GM12878 (cell line): ENCODE measurements around the gene MAP7D2. TPM values are rescaled to one million over a fixed set of nuclear protein-coding genes. Genes with fewer than 3 reads are reported as not detected.
A peak's percentile ranks its signal among the peaks of the same experiment; 100 is the strongest.

Experiments used
- ATAC-seq: fragments of 200-7000 bp; cut with Tn5 transposase; 3 replicates; pipeline ENCODE4 v1.9.1; 2020; ENCODE audit warnings: mild to moderate bottlenecking, moderate library complexity
- BruUV-seq: library from RNA; stranded (reverse); fragments of 400-500 nt; replicated peaks from 2 replicates; lab custom pipeline; 2021; lab: Mats Ljungman, UMichigan
- CTCF ChIA-PET: fragments of 300-600 bp; sonication (Branson Sonifier 250); formaldehyde crosslinking; extraction: SDS; loops from one replicate; lab custom pipeline; 2021; ENCODE audit warnings: inconsistent platforms; lab: Yijun Ruan, JAX
- POLR2A ChIA-PET: fragments of 350-600 bp; formaldehyde crosslinking; extraction: SDS; loops from one replicate; lab custom pipeline; 2021; ENCODE audit warnings: inconsistent platforms; lab: Charles Lee
- RAD21 ChIA-PET: fragments of 300-600 bp; sonication (Branson Sonifier 250); formaldehyde crosslinking; loops from one replicate; lab custom pipeline; 2023; ENCODE audit warnings: antibody characterized with exemption; ENCODE audit not compliant: unreplicated experiment; lab: Charles Lee
- SMC1A ChIA-PET: fragments of 300-600 bp; sonication (Branson Sonifier 250); formaldehyde crosslinking; loops from one replicate; lab custom pipeline; 2023; ENCODE audit not compliant: unreplicated experiment, uncharacterized antibody; lab: Charles Lee
- DNase-seq: peaks from one replicate; pipeline ENCODE4 v3.0.0-alpha.2; 2011; ENCODE audit warnings: low read depth, low spot score
- FAIRE-seq: peaks from 3 replicates; lab custom pipeline; 2011; peaks lifted over from hg19 to GRCh38; lab: Jason Lieb, UNC
- H2AFZ ChIP-seq: 2 replicates; pipeline ENCODE4 v1.6.0; 2011; ENCODE audit warnings: low read depth, low read length, control low read depth; ENCODE audit not compliant: control insufficient read depth
- H3K27ac ChIP-seq: 2 replicates; pipeline ENCODE4 v1.5.1; 2011; ENCODE audit warnings: control low read depth; ENCODE audit not compliant: control insufficient read depth, insufficient read depth
- H3K27me3 ChIP-seq, 2 experiments: replicated peaks in 1 of 2; 2 replicates each; pipeline versions ENCODE4 v1.6.0 to v1.6.1; 2011; ENCODE audit warnings: low read length in 1 of 2; ENCODE audit not compliant: control insufficient read depth in 2 of 2, insufficient read depth in 2 of 2
- H3K36me3 ChIP-seq, 2 experiments: 2 replicates each; pipeline ENCODE4 v1.5.1; 2011; ENCODE audit warnings: low read length in 1 of 2; ENCODE audit not compliant: control insufficient read depth in 2 of 2, insufficient read depth in 2 of 2
- H3K4me1 ChIP-seq: 2 replicates; pipeline ENCODE4 v1.6.1; 2011; ENCODE audit warnings: mild to moderate bottlenecking, low read length, moderate library complexity, mixed read lengths; ENCODE audit not compliant: control insufficient read depth, insufficient read depth
- H3K4me2 ChIP-seq: 2 replicates; pipeline ENCODE4 v1.6.0; 2011; ENCODE audit warnings: control low read depth; ENCODE audit not compliant: control insufficient read depth, insufficient read depth
- H3K4me3 ChIP-seq: fragments of 200-600 bp; sonication (generic); 2 replicates; pipeline ENCODE4 v1.5.1; 2016
- H3K79me2 ChIP-seq: 2 replicates; pipeline ENCODE4 v1.6.0; 2011; ENCODE audit warnings: low read length; ENCODE audit not compliant: control insufficient read depth, insufficient read depth
- H3K9ac ChIP-seq: 2 replicates; pipeline ENCODE4 v1.8.0; 2011; ENCODE audit warnings: low read length, control low read depth, mixed read lengths; ENCODE audit not compliant: control insufficient read depth, insufficient read depth
- H3K9me3 ChIP-seq: replicated peaks from 3 replicates; pipeline ENCODE4 v1.5.1; 2011; ENCODE audit warnings: mild to moderate bottlenecking, low read length; ENCODE audit not compliant: control insufficient read depth, insufficient read depth
- H4K20me1 ChIP-seq: 2 replicates; pipeline ENCODE4 v1.6.0; 2011; ENCODE audit not compliant: control insufficient read depth, insufficient read depth
- BCL11A ChIP-seq: IDR thresholded peaks from 2 replicates; pipeline ENCODE4 v1.6.1; 2011; ENCODE audit warnings: low read depth, low read length
- E2F8 ChIP-seq: fragments of 450-650 bp; IDR thresholded peaks from 2 replicates; pipeline ENCODE4 v1.6.1; 2018; ENCODE audit warnings: mild to moderate bottlenecking, low read depth, moderate library complexity; ENCODE audit not compliant: partially characterized antibody
- FOS ChIP-seq: IDR thresholded peaks from 3 replicates; pipeline ENCODE4 v1.6.1; 2011; ENCODE audit warnings: borderline replicate concordance; ENCODE audit not compliant: insufficient read length; ENCODE audit errors: extremely low read depth
- IRF5 ChIP-seq: fragments of 450-650 bp; IDR thresholded peaks from 2 replicates; pipeline ENCODE4 v1.6.1; 2017; ENCODE audit warnings: borderline replicate concordance
- KDM1A ChIP-seq: fragments of 200-600 bp; sonication (generic); IDR thresholded peaks from 2 replicates; pipeline ENCODE4 v1.6.1; 2016; ENCODE audit warnings: borderline replicate concordance
- NFIC ChIP-seq: IDR thresholded peaks from 2 replicates; pipeline ENCODE4 v1.6.1; 2012; ENCODE audit warnings: low read depth, mild to moderate bottlenecking, inconsistent platforms, low read length, moderate library complexity
- NFYB ChIP-seq: IDR thresholded peaks from 2 replicates; pipeline ENCODE4 v1.6.1; 2011; ENCODE audit warnings: low read depth, mild to moderate bottlenecking, low read length, improper control_type of control experiment, moderate library complexity; ENCODE audit not compliant: insufficient read depth
- PKNOX1 ChIP-seq: fragments of 450-650 bp; IDR thresholded peaks from 2 replicates; pipeline ENCODE4 v1.6.1; 2016; ENCODE audit warnings: mild to moderate bottlenecking
- RAD21 ChIP-seq: IDR thresholded peaks from 2 replicates; pipeline ENCODE4 v1.6.1; 2011; ENCODE audit warnings: mild to moderate bottlenecking, low read depth, low read length, moderate library complexity; ENCODE audit not compliant: insufficient read depth
- SMAD1 ChIP-seq: fragments of 450-650 bp; IDR thresholded peaks from 2 replicates; pipeline ENCODE4 v1.6.1; 2018; ENCODE audit warnings: mild to moderate bottlenecking, low read depth; ENCODE audit not compliant: partially characterized antibody
- TCF12 ChIP-seq: IDR thresholded peaks from 2 replicates; pipeline ENCODE4 v1.6.1; 2011; ENCODE audit warnings: low read depth, mild to moderate bottlenecking, low read length
- USF1 ChIP-seq: IDR thresholded peaks from 2 replicates; pipeline ENCODE4 v1.6.1; 2011; ENCODE audit warnings: borderline replicate concordance, low read depth, mild to moderate bottlenecking, moderate library complexity, mixed read lengths, low read length; ENCODE audit not compliant: insufficient read depth; ENCODE audit errors: extremely low read length
- ZBTB33 ChIP-seq: fragments of 450-650 bp; IDR thresholded peaks from 2 replicates; pipeline ENCODE4 v1.6.1; 2017; ENCODE audit warnings: mild to moderate bottlenecking
- ZZZ3 ChIP-seq: IDR thresholded peaks from 2 replicates; pipeline ENCODE4 v1.6.1; 2011; ENCODE audit warnings: low read depth; ENCODE audit not compliant: control insufficient read depth, insufficient read length
- WGBS: methylation state at CpG from one replicate; pipeline ENCODE4 v1.1.6; 2016; ENCODE audit warnings: low lambda C conversion rate; ENCODE audit not compliant: insufficient replicate concordance, insufficient coverage; ENCODE audit errors: missing lambda C conversion rate; 5-methylcytosine and 5-hydroxymethylcytosine counted together
- in situ Hi-C: fragments of 300-500 bp; cut with MboI; formaldehyde crosslinking; loops from 9 replicates; pipeline ENCODE4 v1.14.3; 2018; ENCODE audit warnings: mixed read lengths
- intact Hi-C: fragments of 100-400 bp; cut with micrococcal nuclease; formaldehyde crosslinking; loops from one replicate; pipeline ENCODE4 v1.14.2; 2022; ENCODE audit not compliant: unreplicated experiment
- polyA plus RNA-seq, 11 experiments: library from polyadenylated mRNA; depleted of rRNA in 4 of 11; unstranded in 6 of 11; stranded (reverse) in 5 of 11; fragments of >200 nt; fragmentation: Nextera tagmentation in 4 of 11; fragmentation: Illumina TruSeq in 1 of 11; extraction: Ambion mirVana in 4 of 11; extraction: Trizol in 1 of 11; gene quantifications; 1 replicate in 1 of 11; 2 replicates in 10 of 11; pipeline versions ENCODE4 v1.2.1 to v1.2.3, GENCODE V29; 2011 to 2016; ENCODE audit warnings: inconsistent platforms in 2 of 11, missing spikeins in 2 of 11, low read depth in 1 of 11
- total RNA-seq, 4 experiments: library from RNA; depleted of rRNA in 3 of 4; stranded (reverse); fragments of >200 nt in 3 of 4; fragmentation: Illumina TruSeq in 1 of 4; extraction: Trizol in 1 of 4; gene quantifications; 2 replicates each; pipeline versions ENCODE4 v1.2.1 to v1.2.3, GENCODE V29; 2013 to 2021

Gene MAP7D2
- total and polyA plus RNA-seq, 10 of the 15 experiments (the other 5 are each of a cell fraction or from before 2014, with no cell fraction given): 0.06 to 18.4 (median 0.22) TPM

- in situ Hi-C loops: no loop called here
- Histone ChIP-seq H3K27ac (no peak overlapping the region), H4K20me1 (no peaks in the 10 kb centered on the region), H3K36me3 (peaks cover 0 to 12% of the 10 kb centered on the region in 2 experiments; a peak in 3 of 4 replicates), H3K4me1 (peaks cover 8% of the 10 kb centered on the region; the same call in 1 of the 2 replicates), H2AFZ (no peak overlapping the region), H3K9me3 (no peaks in the 10 kb centered on the region), H3K4me3 (peak overlapping the region; percentile 97), H3K9ac (peak overlapping the region; percentile 93), H3K79me2 (peaks cover 41% of the 10 kb centered on the region), H3K4me2 (peak overlapping the region; percentile 87), H3K27me3 (no peaks in the 10 kb centered on the region)
- RAD21 ChIA-PET: interaction anchor here (1.6 kb wide), 1 partner anchor 235 kb away, joined by 6 read pairs; no protein-coding TSS in a partner anchor
- WGBS: 39% methylated on average over 2 of the region's 2 CpGs
- DNase-seq: no peak
- SMC1A ChIA-PET: interaction anchor here (0.8 to 1.4 kb wide), 3 partner anchors 14 to 235 kb away, joined by 3 read pairs; no protein-coding TSS in a partner anchor
- CTCF ChIA-PET: interaction anchor here (1.0 kb wide), 1 partner anchor 235 kb away, joined by 5 read pairs; no protein-coding TSS in a partner anchor
- TSS peak; percentile 52 for BruUV-seq
- POLR2A ChIA-PET: interaction anchor here (0.6 to 1.9 kb wide), 4 partner anchors 13 to 235 kb away, joined by 3 to 5 read pairs (median 3); no protein-coding TSS in a partner anchor
- no peak for ATAC-seq
- intact Hi-C loops: no loop called here
- FAIRE-seq: no peak
- TF ChIP-seq E2F8 (no peak), ZBTB33 (no peak), TCF12 (no peak), USF1 (no peak), FOS (no peak), ZZZ3 (no peak), NFIC (no peak), IRF5 (no peak), NFYB (no peak), SMAD1 (no peak), KDM1A (no peak), RAD21 (no peak), BCL11A (no peak), PKNOX1 (no peak)
Observed at GRCh38 chrX:20139966-20140365, 23.3 kb upstream of the MAP7D2 start.
